Keratinocyte (primary cell): ENCODE measurements around the gene PMPCB.

ENCODE experiments used
- EZH2 ChIP-seq: IDR thresholded peaks from one replicate; pipeline ENCODE4 v1.6.1; 2012; ENCODE audit warnings: inconsistent platforms, mild to moderate bottlenecking, low read length, moderate library complexity
- TF ChIP-seq, protein P1 (sequence below), 3 experiments: IDR thresholded peaks in 1 of 3; conservative IDR thresholded peaks in 1 of 3; optimal IDR thresholded peaks in 1 of 3; 2 replicates in 2 of 3; 3 replicates in 1 of 3; pipeline versions ENCODE3 to v1.5.1; 2011; ENCODE audit warnings: low read length in 3 of 3, mild to moderate bottlenecking in 3 of 3, moderate library complexity in 2 of 3, control low read depth in 1 of 3, inconsistent platforms in 1 of 3; ENCODE audit not compliant: insufficient read depth in 2 of 3; ENCODE audit errors: extremely low read depth in 1 of 3

DNA sequence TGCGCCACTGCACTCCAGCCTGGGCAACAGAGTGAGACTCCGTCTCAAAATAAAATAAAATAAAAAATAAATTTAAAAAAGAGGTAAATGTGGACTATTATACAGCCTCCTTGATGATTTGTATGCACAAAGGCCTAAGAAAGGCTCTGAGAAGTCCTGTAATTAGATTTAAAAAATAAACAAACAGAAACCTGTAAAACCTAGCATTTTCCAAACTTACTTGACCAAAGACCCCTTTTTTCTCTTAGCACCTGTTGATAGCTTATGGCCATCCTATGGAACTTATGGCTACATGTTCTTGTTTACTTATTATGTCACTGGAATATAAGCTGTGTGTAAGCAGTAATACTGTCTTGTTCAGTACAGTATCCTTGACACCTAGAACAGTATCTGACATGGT is 41.6 kb downstream of the PMPCB start:
- TF ChIP-seq EZH2: no peak
- TF ChIP-seq, protein P1, sequence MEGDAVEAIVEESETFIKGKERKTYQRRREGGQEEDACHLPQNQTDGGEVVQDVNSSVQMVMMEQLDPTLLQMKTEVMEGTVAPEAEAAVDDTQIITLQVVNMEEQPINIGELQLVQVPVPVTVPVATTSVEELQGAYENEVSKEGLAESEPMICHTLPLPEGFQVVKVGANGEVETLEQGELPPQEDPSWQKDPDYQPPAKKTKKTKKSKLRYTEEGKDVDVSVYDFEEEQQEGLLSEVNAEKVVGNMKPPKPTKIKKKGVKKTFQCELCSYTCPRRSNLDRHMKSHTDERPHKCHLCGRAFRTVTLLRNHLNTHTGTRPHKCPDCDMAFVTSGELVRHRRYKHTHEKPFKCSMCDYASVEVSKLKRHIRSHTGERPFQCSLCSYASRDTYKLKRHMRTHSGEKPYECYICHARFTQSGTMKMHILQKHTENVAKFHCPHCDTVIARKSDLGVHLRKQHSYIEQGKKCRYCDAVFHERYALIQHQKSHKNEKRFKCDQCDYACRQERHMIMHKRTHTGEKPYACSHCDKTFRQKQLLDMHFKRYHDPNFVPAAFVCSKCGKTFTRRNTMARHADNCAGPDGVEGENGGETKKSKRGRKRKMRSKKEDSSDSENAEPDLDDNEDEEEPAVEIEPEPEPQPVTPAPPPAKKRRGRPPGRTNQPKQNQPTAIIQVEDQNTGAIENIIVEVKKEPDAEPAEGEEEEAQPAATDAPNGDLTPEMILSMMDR (optimal IDR thresholded peaks at IDR 0.05 in 1 of 3, IDR thresholded peaks at IDR 0.05 in 1 of 3, conservative IDR thresholded peaks at IDR 0.05 in 1 of 3; ENCODE audit: extremely low read depth in 1 of 3, insufficient read depth in 2 of 3, low read length in 3 of 3): no peak
